CD4-positive, alpha-beta T cell treated with Interleukin-12 subunit alpha and Interleukin-12 subunit beta, for 1 hour (primary cell): ENCODE measurements around the gene USP47.
A peak's percentile ranks its signal among the peaks of the same experiment; 100 is the strongest.

Source experiments
- DNase-seq: peaks from one replicate; pipeline ENCODE4 v3.0.0-alpha.2; 2020

USP47 gene

DNA sequence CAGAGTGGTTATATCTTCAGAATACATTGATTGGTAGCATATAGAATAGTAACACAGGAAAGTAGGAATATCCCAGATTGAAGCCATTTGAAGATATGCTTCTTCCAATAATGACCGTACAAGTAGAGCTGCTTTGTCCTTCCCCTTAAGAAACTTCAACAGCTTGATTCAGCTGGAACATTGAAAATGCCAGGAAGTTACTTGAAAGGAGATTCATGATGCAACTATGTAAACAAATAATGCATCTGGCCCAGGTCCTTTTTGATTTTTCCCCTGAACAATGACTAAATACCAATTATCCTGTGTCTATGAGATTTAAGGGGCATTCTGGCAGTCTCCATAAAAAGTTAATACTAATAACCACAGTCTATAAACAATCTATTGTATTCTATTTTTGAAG lies 163.7 kb downstream of the USP47 start:
- DNase-seq, result no peak

GRCh38 chr11:12006552-12007229 lies 164.9 kb downstream of the USP47 start:
- no peak for DNase-seq

DNA sequence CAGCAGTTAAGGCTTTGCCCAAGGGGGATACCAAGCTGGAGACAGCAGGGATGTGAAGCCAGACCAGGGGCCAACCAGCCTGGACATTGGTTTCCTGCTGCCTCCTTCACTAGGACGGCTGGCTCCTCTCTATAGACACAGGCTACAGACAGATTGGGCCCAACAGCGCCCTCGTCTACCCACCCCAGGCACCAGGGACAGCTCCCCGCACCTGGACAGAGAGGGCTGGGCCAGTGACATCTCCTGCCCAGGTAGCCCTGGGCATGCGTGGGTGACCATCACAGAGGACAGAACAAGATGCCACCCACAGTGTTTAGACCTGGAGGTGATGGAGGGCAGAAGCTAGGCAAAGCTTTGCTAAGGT lies 165.4 kb downstream of the USP47 start:
- no peak for DNase-seq

GRCh38 chr11:12007769-12008737 lies 166.3 kb downstream of the USP47 start, which contains the start of gene DKK3:
DKK3 (minus strand) TSS chr11:12008626; CDS start chr11:12008582, 44 bp downstream.
- peak; percentile 15 for DNase-seq
